GM21526 (cell line): ENCODE measurements around the gene MIGA2.

Source experiments
- ATAC-seq: cut with Tn5 transposase; IDR thresholded peaks from one replicate; pipeline ENCODE4 v1.9.1; 2021; ENCODE audit warnings: moderate library complexity; ENCODE audit not compliant: unreplicated experiment, low FRiP score

MIGA2 gene

DNA sequence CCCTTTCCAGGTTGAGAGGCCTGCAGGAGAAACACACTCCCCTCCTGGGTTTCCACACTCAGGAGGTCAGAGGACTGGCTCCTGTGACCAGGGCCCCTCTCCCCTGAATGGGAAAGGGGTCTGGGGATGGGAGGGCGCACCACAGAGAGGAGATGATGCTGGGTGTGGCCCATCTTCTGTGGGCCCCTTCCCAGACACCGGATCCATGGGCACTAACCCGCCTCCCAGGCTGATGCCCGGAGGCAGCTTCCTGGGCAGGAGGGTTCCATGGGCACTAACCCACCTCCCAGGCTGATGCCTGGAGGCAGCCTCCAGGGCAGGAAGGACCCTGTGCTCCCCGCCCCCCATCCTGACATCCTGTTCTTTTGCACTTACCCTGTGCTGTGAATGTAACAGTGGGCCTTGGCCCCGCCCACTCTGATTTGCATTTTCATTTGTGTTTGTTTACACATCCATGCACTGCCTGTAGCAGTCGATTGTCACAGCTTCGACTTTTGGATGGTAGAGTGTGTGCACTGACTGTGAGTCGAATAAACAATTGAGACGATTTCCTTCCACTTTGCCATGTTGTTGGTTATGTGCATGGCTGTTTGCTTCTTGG lies 35.2 kb downstream of the MIGA2 start:
- ATAC-seq, result no peak

GRCh38 chr9:129072171-129072570 lies 35.7 kb downstream of the MIGA2 start:
- ATAC-seq, result no peak

DNA sequence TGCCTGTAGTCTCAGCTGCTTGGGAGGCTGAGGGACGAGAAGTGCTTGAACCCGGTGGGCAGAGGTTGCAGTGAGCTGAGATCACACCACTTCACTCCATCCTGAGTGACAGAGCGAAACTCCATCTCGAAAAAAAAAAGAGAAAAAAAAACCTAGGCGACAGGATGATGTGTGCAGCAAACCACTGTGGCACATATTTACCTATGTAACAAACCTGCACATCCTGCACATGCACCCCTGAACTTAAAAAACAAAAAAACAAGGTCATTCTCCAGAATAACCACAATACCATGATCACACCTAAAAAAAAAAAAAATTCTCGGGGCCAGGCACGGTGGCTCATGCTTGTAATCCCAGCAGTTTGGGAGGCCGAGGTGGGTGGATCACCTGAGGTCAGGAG lies 37.0 kb downstream of the MIGA2 start:
- no peak for ATAC-seq

DNA sequence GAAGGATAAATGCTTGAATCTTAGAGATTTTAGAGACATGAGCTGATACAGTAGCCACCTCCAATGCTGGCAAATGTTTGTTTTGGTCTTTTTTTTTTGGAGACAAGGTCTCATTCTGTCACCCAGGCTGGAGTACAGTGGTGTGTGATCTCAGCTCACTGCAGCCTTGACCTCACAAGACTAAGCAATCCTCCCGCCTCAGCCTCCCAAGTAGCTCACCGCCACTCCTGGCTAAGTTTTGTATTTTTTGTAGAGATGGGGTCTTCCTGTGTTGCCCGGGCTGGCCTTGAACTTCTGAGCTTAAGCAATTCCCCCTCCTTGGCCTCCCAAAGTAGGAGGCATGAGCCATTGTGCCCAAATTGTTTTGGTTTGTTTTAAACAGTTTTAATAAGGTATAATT lies 37.7 kb downstream of the MIGA2 start:
- no peak for ATAC-seq

- no peak for ATAC-seq
Observed at GRCh38 chr9:129075996-129076639, 39.7 kb downstream of the MIGA2 start.

GRCh38 chr9:129076640-129077037 lies 40.2 kb downstream of the MIGA2 start:
- no peak for ATAC-seq

DNA sequence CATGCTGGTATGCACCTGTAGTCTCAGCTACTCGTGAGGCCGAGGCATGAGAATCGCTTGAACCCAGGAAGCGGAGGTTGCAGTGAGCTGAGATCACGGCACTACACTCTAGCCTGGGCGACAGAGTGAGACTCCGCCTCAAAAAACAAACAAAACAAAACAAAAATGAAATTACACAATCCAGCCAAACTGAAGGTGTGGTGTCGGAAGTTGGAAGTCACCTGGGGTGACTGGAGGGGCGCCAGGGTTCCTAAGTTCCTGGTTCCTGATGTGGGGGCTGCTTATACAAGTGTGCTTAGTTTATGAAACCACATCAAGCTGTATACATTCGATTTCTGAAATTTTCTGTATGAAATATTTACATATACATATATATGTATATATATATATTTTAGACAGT lies 40.8 kb downstream of the MIGA2 start:
- ATAC-seq, result no peak

GRCh38 chr9:129078691-129079503 lies 42.5 kb downstream of the MIGA2 start:
- ATAC-seq, result no peak

DNA sequence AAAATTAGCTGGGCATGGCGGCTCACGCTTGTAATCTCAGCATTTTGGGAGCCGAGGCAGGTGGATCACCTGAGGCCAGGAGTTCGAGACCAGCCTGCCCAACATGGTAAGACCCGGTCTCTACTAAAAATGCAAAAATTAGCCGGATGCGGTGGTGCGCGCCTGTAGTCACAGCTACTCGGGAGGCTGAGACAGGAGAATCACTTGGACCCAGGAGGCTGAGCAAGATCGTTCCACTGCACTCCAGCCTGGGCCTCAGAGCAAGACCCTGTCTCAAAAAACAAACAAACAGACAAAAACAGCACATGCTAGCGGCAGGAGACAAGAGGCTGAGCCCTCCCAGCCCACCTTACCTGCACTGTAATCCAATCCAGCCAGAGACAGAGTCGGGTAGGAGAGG lies 43.4 kb downstream of the MIGA2 start:
- no peak for ATAC-seq

GRCh38 chr9:129080298-129080600 lies 43.8 kb downstream of the MIGA2 start:
- ATAC-seq, result peak; percentile 5

GRCh38 chr9:129080601-129081387 lies 44.4 kb downstream of the MIGA2 start, which contains the start of gene DOLPP1:
DOLPP1 (plus strand) TSS chr9:129081111; CDS start chr9:129081132, 21 bp downstream.
- ATAC-seq, result peak; percentile 85

DNA sequence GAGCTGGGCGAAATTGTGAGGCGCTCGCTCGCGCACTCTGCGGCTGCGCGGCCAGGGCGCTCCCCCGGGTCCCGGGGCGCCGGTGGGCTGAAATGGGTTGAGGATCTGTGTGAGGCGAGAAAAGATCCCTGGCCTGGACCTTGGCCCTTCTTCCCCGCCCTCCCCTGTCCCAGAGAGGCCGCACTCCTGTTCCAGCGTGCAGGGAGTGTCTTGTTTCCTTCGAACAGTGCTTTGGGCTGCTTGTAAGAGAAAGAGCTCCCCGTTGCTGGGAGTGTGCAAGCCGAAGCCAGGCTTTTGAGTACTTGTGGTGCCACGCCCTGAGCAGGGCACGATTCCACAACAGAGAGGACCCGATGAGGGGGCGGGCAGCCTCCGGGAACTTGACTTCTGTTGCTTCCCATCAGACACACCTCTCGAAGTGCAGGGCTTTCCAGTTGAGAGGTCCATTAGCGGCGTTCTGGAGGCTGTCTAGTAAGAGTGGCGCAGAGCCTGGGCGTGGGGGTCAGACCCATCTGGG lies 45.0 kb downstream of the MIGA2 start:
- ATAC-seq, result no peak

GRCh38 chr9:129084087-129084486 lies 47.7 kb downstream of the MIGA2 start:
- ATAC-seq, result no peak

DNA sequence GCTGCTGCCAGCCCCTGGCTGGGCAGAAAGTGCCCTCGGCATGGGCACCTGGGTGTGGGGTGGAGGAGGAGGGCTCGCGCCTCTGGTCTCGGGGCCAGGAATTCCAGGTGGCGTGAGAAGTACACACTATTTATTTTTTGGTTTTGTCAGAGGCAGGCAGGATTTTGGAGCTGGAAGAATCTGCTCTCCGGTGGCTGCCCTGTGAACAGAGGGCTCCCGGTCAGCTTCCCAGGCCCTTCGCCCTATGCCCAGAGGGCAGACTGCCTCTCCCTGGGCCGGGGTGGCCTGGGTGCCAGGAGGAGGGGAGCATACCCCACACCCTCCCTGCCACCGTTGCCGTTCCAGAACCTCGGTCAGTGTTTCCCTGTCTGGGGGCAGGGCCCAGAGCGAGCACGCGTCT lies 52.8 kb downstream of the MIGA2 start:
- ATAC-seq, result no peak

GRCh38 chr9:129093602-129094386 lies 57.4 kb downstream of the MIGA2 start:
- no peak for ATAC-seq

- no peak for ATAC-seq
Observed at GRCh38 chr9:129094387-129095169, 58.2 kb downstream of the MIGA2 start.

- no peak for ATAC-seq
Observed at GRCh38 chr9:129095170-129095667, 58.8 kb downstream of the MIGA2 start.

GRCh38 chr9:129095908-129096307 lies 59.5 kb downstream of the MIGA2 start:
- ATAC-seq, result no peak

- ATAC-seq, result no peak
Observed at GRCh38 chr9:129097671-129098306, 61.4 kb downstream of the MIGA2 start.
